Measurements from ENCODE around the gene CIB1. TPM values are rescaled to one million over a fixed set of nuclear protein-coding genes. Genes with fewer than 3 reads are reported as not detected.

Gene CIB1
- total and polyA plus RNA-seq, 2 of the 8 experiments (the other 6 are each of a cell fraction or from before 2014, with no cell fraction given): 26.0 to 63.5 TPM

DNA sequence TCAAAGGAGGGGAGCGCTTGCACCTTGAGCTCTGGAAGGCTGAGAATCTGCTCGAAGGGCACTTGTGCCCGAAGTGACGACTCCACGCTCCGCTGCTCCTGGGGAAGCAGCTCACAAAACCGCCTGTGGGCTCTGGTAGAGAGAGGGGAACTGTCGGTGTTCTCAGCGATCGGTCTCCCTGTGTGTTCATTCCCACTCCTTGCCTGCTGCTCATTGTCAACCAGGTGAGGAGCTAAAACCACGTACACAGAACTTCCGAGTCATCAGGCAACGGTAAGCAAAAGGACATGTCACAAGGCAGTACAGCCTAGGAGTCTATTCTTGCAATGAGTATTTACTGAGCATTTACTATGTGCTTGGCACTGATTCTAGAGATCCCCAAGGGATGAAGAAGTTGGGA lies 1.5 kb downstream of the CIB1 start (continued):
- TF ChIP-seq CTBP2 (IDR thresholded peaks at IDR 0.05; ENCODE audit: borderline replicate concordance, insufficient read depth, insufficient read length, low read length) (no peak), SP1 (IDR thresholded peaks at IDR 0.05; ENCODE audit: low read depth, low read length) (no peak), KDM4A (IDR thresholded peaks at IDR 0.05; ENCODE audit: low read depth, low read length, severe bottlenecking) (no peak), SIRT6 (IDR thresholded peaks at IDR 0.05; ENCODE audit: low read length) (no peak), RXRA (IDR thresholded peaks at IDR 0.05; ENCODE audit: insufficient read depth, low read depth, low read length) (no peak), TEAD4 (IDR thresholded peaks at IDR 0.05; ENCODE audit: low read depth, low read length) (no peak), CREB1 (IDR thresholded peaks at IDR 0.05) (no peak)
- TF ChIP-seq, protein P1, sequence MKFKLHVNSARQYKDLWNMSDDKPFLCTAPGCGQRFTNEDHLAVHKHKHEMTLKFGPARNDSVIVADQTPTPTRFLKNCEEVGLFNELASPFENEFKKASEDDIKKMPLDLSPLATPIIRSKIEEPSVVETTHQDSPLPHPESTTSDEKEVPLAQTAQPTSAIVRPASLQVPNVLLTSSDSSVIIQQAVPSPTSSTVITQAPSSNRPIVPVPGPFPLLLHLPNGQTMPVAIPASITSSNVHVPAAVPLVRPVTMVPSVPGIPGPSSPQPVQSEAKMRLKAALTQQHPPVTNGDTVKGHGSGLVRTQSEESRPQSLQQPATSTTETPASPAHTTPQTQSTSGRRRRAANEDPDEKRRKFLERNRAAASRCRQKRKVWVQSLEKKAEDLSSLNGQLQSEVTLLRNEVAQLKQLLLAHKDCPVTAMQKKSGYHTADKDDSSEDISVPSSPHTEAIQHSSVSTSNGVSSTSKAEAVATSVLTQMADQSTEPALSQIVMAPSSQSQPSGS (IDR thresholded peaks at IDR 0.05; ENCODE audit: low read length): no peak
